KMS-11 (cell line): ENCODE results near the gene CHD9.

ENCODE experiments used
- H2AFZ ChIP-seq: fragments of 200-600 bp; sonication (generic); 2 replicates; pipeline ENCODE4 v1.6.1; 2016; ENCODE audit warnings: antibody characterized with exemption, mixed run types, low read depth
- H3K27ac ChIP-seq: fragments of 200-600 bp; sonication (generic); 2 replicates; pipeline ENCODE4 v1.6.1; 2016; ENCODE audit warnings: mild to moderate bottlenecking, mixed run types
- H3K27me3 ChIP-seq: fragments of 200-600 bp; sonication (generic); 2 replicates; pipeline ENCODE4 v1.6.1; 2017; ENCODE audit warnings: mild to moderate bottlenecking, low read depth, mixed run types, moderate library complexity; ENCODE audit not compliant: insufficient read depth
- H3K36me3 ChIP-seq: fragments of 200-600 bp; sonication (generic); 2 replicates; pipeline ENCODE4 v1.6.1; 2017; ENCODE audit warnings: mild to moderate bottlenecking, mixed run types; ENCODE audit not compliant: insufficient read depth
- H3K4me1 ChIP-seq: fragments of 200-600 bp; sonication (generic); 2 replicates; pipeline ENCODE4 v1.6.1; 2016; ENCODE audit warnings: mild to moderate bottlenecking, low read depth, mixed run types; ENCODE audit not compliant: poor library complexity, severe bottlenecking
- H3K4me2 ChIP-seq: fragments of 200-600 bp; sonication (generic); 2 replicates; pipeline ENCODE4 v1.7.0; 2016; ENCODE audit warnings: mild to moderate bottlenecking, mixed run types
- H3K4me3 ChIP-seq: fragments of 200-600 bp; sonication (generic); IDR thresholded peaks from 2 replicates; pipeline ENCODE4 v1.6.1; 2017; ENCODE audit warnings: low read depth, low read length, mixed read lengths; ENCODE audit not compliant: insufficient read depth
- H3K79me2 ChIP-seq: fragments of 200-600 bp; sonication (generic); 2 replicates; pipeline ENCODE4 v1.6.1; 2016; ENCODE audit warnings: low read depth, mixed run types; ENCODE audit not compliant: insufficient read depth
- H3K9ac ChIP-seq: fragments of 200-600 bp; sonication (generic); 2 replicates; pipeline ENCODE4 v1.6.1; 2016; ENCODE audit warnings: mild to moderate bottlenecking, mixed run types
- H4K20me1 ChIP-seq: fragments of 200-600 bp; sonication (generic); 2 replicates; pipeline ENCODE4 v1.6.1; 2016; ENCODE audit warnings: mild to moderate bottlenecking, mixed run types; ENCODE audit not compliant: insufficient read depth
- CTCF ChIP-seq: fragments of 200-600 bp; sonication (generic); conservative IDR thresholded peaks from 2 replicates; pipeline ENCODE4 v1.6.1; 2017; ENCODE audit warnings: low read depth, mild to moderate bottlenecking, antibody characterized with exemption, low read length, moderate library complexity, mixed read lengths

CHD9 gene

GRCh38 chr16:53054670-53055485 is at the start of gene CHD9:
CHD9 (plus strand) TSS chr16:53054991; CDS start chr16:53156090, 101,099 bp downstream.
- Histone ChIP-seq H3K9ac (peak within 1 kb of the TSS; percentile 92), H3K4me2 (peak within 1 kb of the TSS; percentile 76), H3K79me2 (peaks cover 34% of the 10 kb centered on the region), H4K20me1 (no peaks in the 10 kb centered on the region), H3K27me3 (no peaks in the 10 kb centered on the region), H3K36me3 (no peaks in the 10 kb centered on the region), H3K4me1 (peaks cover 18% of the 10 kb centered on the region), H3K27ac (peak within 1 kb of the TSS; percentile 73), H2AFZ (peak within 1 kb of the TSS; percentile 77), H3K4me3 (no peak within 1 kb of the TSS)
- TF ChIP-seq CTCF: peak; percentile 79

GRCh38 chr16:53007095-53007494 is 47.7 kb upstream of the CHD9 start:
- Histone ChIP-seq H3K27ac (no peak overlapping the region), H2AFZ (no peak overlapping the region), H4K20me1 (no peaks in the 10 kb centered on the region), H3K9ac (no peak overlapping the region), H3K4me2 (no peak overlapping the region), H3K79me2 (no peaks in the 10 kb centered on the region), H3K36me3 (no peaks in the 10 kb centered on the region), H3K4me3 (no peak overlapping the region), H3K4me1 (no peaks in the 10 kb centered on the region), H3K27me3 (no peaks in the 10 kb centered on the region)
- TF ChIP-seq CTCF: no peak

GRCh38 chr16:53014287-53014686 is 40.5 kb upstream of the CHD9 start:
- Histone ChIP-seq H3K27me3 (no peaks in the 10 kb centered on the region), H3K9ac (no peak overlapping the region), H3K4me3 (no peak overlapping the region), H3K36me3 (no peaks in the 10 kb centered on the region), H3K4me2 (no peak overlapping the region), H2AFZ (no peak overlapping the region), H3K4me1 (no peaks in the 10 kb centered on the region), H4K20me1 (no peaks in the 10 kb centered on the region), H3K79me2 (no peaks in the 10 kb centered on the region), H3K27ac (no peak overlapping the region)
- TF ChIP-seq CTCF: no peak

GRCh38 chr16:53018834-53019416 is 35.9 kb upstream of the CHD9 start:
- Histone ChIP-seq H3K4me1 (no peaks in the 10 kb centered on the region), H4K20me1 (no peaks in the 10 kb centered on the region), H3K79me2 (no peaks in the 10 kb centered on the region), H3K9ac (no peak overlapping the region), H3K27ac (no peak overlapping the region), H3K27me3 (no peaks in the 10 kb centered on the region), H3K4me3 (no peak overlapping the region), H3K4me2 (no peak overlapping the region), H2AFZ (no peak overlapping the region), H3K36me3 (no peaks in the 10 kb centered on the region)
- no peak for TF ChIP-seq CTCF
